Pancreas (tissue), 10 donors: ENCODE data around the gene SOCS6. TPM values are rescaled to one million over a fixed set of nuclear protein-coding genes. Genes with fewer than 3 reads are reported as not detected.

ENCODE experiments used
- ATAC-seq, 4 donors: fragments of 200-7000 bp; cut with Tn5 transposase; one replicate each; pipeline versions ENCODE4 v1.8.0 to v1.9.1; 2020; ENCODE audit warnings: mild to moderate bottlenecking in 4 of 4, moderate library complexity in 4 of 4
- DNase-seq, 6 donors: peaks; one replicate each; pipeline ENCODE4 v3.0.0-alpha.2; 2020
- FAIRE-seq: peaks from 2 replicates; lab custom pipeline; 2012; peaks lifted over from hg19 to GRCh38; lab: Jason Lieb, UNC
- H3K27ac ChIP-seq, 4 donors: fragments of 200-600 bp; sonication (generic); 1 replicate in 3 of 4; 2 replicates in 1 of 4; pipeline versions ENCODE4 v1.5.0 to v1.8.0; 2020
- H3K27me3 ChIP-seq, 4 donors: fragments of 200-600 bp; one replicate each; pipeline ENCODE4 v1.8.0; 2021
- H3K36me3 ChIP-seq, 3 donors: fragments of 200-600 bp; sonication (generic) in 1 of 3; one replicate each; pipeline versions ENCODE4 v1.5.0 to v1.8.0; 2020 to 2021
- H3K4me1 ChIP-seq, 3 donors: fragments of 200-600 bp; one replicate each; pipeline ENCODE4 v1.8.0; 2021
- H3K4me3 ChIP-seq, 4 donors: fragments of 200-600 bp; sonication (generic) in 2 of 4; one replicate each; pipeline versions ENCODE4 v1.5.0 to v1.8.0; 2020 to 2021
- H3K9me3 ChIP-seq, 4 donors: fragments of 200-600 bp; one replicate each; pipeline ENCODE4 v1.8.0; 2021
- WGBS, 2 donors: extraction: QIAGEN DNeasy Blood & Tissue Kit; methylation state at CpG; one replicate each; pipeline ENCODE4 v1.1.7; 2013; 5-methylcytosine and 5-hydroxymethylcytosine counted together
- intact Hi-C, 3 donors: fragments of 100-400 bp; cut with DNase I; formaldehyde crosslinking; loops; one replicate each; pipeline versions ENCODE4 v1.11.1 to v1.14.2; 2022
- polyA plus RNA-seq, 2 donors: library from polyadenylated mRNA; stranded (reverse); fragments of 200-250 nt; gene quantifications; one replicate each; pipeline ENCODE4 v1.2.3, GENCODE V29; 2013
- total RNA-seq, 6 donors: library from RNA; stranded (reverse); fragmentation: NEBNext Ultra II Directional in 4 of 6; extraction: Animal tissue kit (Norgen Biotek cat#: 25700) in 4 of 6; gene quantifications; one replicate each; pipeline versions ENCODE4 v1.2.1 to v1.2.4, GENCODE V29; 2021 to 2023
- TF ChIP-seq, protein P1 (sequence below), 4 donors: fragments of 200-600 bp; sonication (generic) in 3 of 4; IDR thresholded peaks; one replicate each; pipeline versions ENCODE4 v1.5.0 to v1.8.0; 2021; ENCODE audit warnings: antibody characterized with exemption in 4 of 4
- donor health status: healthy with polysubstance abuse.
- donor health status: DM: no; HTN: no; CAD: no; lungs with moderate emphysema.
- donor health status: DM: no; HTN: no; CAD: no.
- donor health status: control.
- donor health status: control.
- donor health status: Bipolar disorder and iron deficiency.
- donor health status: DM: yes; HTN: yes; CAD: no.
- donor health status: DM: no; HTN: no; CAD: no.
- donor health status: DM: no; HTN: no; CAD: no.
- donor health status: DM: yes; HTN: yes; CAD: no.

SOCS6 gene
- total and polyA plus RNA-seq, 8 donors, result 3.0 to 18.8 (median 8.0) TPM

DNA sequence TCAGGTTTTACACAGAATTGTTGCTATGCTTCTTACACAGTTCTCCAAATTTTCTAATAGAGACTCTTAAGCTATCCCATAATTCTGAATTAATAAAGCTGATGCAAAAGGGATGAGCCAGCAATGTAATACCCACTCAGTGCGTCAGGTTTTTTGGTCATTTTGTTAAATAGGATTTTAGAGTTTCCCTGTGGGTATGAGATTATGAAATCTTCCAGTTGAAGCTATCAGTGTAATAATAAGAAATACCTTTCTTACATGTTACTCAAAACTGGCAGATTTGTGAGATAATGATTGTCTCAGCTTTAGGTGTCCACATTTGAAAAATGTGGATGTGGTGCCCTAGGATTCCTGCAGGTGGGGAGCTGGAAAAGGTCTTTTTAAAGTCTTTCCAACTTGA is 44.5 kb downstream of the SOCS6 start:
- DNase-seq (no peak), ATAC-seq (no peak), FAIRE-seq (no peak)
- TF ChIP-seq, protein P1, sequence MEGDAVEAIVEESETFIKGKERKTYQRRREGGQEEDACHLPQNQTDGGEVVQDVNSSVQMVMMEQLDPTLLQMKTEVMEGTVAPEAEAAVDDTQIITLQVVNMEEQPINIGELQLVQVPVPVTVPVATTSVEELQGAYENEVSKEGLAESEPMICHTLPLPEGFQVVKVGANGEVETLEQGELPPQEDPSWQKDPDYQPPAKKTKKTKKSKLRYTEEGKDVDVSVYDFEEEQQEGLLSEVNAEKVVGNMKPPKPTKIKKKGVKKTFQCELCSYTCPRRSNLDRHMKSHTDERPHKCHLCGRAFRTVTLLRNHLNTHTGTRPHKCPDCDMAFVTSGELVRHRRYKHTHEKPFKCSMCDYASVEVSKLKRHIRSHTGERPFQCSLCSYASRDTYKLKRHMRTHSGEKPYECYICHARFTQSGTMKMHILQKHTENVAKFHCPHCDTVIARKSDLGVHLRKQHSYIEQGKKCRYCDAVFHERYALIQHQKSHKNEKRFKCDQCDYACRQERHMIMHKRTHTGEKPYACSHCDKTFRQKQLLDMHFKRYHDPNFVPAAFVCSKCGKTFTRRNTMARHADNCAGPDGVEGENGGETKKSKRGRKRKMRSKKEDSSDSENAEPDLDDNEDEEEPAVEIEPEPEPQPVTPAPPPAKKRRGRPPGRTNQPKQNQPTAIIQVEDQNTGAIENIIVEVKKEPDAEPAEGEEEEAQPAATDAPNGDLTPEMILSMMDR (IDR thresholded peaks at IDR 0.05), result no peak
- Histone ChIP-seq H3K27me3 (no peaks in the 10 kb centered on the region), H3K27ac (no peak overlapping the region), H3K36me3 (no peaks in the 10 kb centered on the region), H3K9me3 (no peaks in the 10 kb centered on the region), H3K4me1 (peaks cover 0 to 3% (median 0%) of the 10 kb centered on the region in 3 donors), H3K4me3 (no peak overlapping the region)
- intact Hi-C loops, result no loop called here
- 99 to 100% methylated on average over 1 of the region's 1 CpG for WGBS, 2 donors

DNA sequence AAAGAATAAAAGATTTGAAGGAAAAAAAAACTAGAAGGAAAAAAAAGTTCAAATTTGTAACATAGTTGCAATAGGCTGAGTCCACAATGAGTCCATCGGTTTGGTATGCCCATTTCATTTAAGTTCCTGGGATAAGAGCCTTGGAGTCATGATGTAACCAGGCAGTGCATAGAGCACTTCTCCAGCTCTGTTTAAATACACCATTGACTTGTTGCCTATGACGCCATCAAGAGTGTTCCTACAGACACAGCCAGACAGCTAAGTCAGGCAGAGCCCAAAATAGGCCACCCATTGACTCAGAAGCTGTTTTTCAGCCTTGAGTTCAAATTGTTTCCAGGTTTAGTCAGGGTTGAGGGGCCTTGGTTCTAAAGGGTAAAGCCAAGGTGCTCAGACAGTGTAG is 44.9 kb downstream of the SOCS6 start:
- Histone ChIP-seq H3K9me3 (no peaks in the 10 kb centered on the region), H3K4me3 (no peak overlapping the region), H3K27me3 (no peaks in the 10 kb centered on the region), H3K27ac (no peak overlapping the region), H3K4me1 (peaks cover 0 to 3% (median 0%) of the 10 kb centered on the region in 3 donors), H3K36me3 (no peaks in the 10 kb centered on the region)
- 71 to 97% methylated on average over 2 of the region's 2 CpGs for WGBS, 2 donors
- TF ChIP-seq, protein P1 (IDR thresholded peaks at IDR 0.05), result no peak
- DNase-seq (no peak), FAIRE-seq (no peak), ATAC-seq (peak in 2 of 4 donors; percentile 29 to 57)
- intact Hi-C loops, result no loop called here

DNA sequence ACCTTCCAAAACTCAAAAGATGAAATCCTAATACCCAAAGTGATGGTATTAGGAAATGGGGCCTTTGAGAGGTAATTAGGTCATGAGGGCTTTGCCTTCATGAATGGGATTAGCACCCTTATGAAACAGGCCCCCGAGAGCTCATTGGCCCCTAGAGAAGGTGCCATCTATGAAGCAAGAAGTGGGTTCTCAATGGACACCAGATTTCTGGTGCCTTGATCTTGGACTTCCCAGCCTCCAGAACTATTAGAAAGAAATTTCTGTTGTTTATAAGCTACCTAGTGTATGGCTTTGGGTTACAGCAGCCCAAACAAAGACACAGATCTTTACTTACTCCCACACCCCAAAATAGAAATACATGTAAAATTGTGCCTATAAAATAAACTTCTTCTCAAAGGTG is 45.4 kb downstream of the SOCS6 start:
- Histone ChIP-seq H3K36me3 (no peaks in the 10 kb centered on the region), H3K27ac (no peak overlapping the region), H3K27me3 (no peaks in the 10 kb centered on the region), H3K4me3 (no peak overlapping the region), H3K9me3 (no peaks in the 10 kb centered on the region), H3K4me1 (peaks cover 0 to 3% (median 0%) of the 10 kb centered on the region in 3 donors)
- WGBS, 2 donors, result 96 to 100% methylated on average over 1 of the region's 1 CpG
- TF ChIP-seq, protein P1 (IDR thresholded peaks at IDR 0.05), result no peak
- FAIRE-seq (no peak), ATAC-seq (no peak), DNase-seq (no peak)
- intact Hi-C loops, result no loop called here

DNA sequence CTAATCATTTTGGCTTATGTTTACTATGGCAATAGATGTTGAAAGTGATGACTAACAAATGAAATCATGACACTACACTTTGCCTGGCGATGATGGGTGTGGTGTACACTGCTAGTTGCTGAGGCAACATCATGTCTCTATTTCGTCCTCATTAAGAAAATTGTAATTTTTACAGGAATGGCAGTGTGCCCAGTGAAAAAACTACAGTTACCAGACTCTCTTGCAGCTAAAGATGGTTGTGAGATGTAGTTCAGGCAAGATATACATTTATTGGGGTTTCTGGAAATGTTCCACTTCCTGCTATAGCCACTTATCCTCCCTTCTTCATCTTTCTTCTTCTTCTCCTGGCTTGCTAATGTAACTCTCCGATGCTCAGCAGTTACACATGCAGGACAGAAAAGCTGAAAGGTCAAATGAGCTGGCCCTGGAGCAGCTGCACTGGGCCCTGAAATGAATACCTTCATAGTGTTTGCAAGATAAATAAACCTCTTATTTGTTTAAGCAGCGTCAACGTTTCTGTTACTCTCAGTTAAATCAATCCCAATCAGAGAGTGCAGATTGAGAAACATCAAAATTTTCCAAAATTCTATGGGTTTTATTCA is 46.0 kb downstream of the SOCS6 start:
- H3K27me3 ChIP-seq, result no peaks in the 10 kb centered on the region
- H3K4me3 ChIP-seq, result no peak overlapping the region
- no peak for FAIRE-seq
- no peaks in the 10 kb centered on the region for H3K36me3 ChIP-seq
- H3K9me3 ChIP-seq, result no peaks in the 10 kb centered on the region
- peaks cover 0 to 3% (median 0%) of the 10 kb centered on the region in 3 donors for H3K4me1 ChIP-seq
- DNase-seq, result no peak
- ATAC-seq, result no peak
- no peak overlapping the region for H3K27ac ChIP-seq
- 59 to 62% methylated on average over 5 of the region's 5 CpGs for WGBS, 2 donors
- intact Hi-C loops, result no loop called here
- TF ChIP-seq, protein P1 (IDR thresholded peaks at IDR 0.05), result no peak
